SIG-M5 (cell line): ENCODE results near the gene BPIFB1.

ENCODE experiments used
- DNase-seq: peaks from one replicate; lab custom pipeline; 2025; lab: John Stamatoyannopoulos, UW

The BPIFB1 gene

GRCh38 chr20:33282991-33283555 lies at the start of gene BPIFB1:
TSS of gene BPIFB1 (plus strand) at chr20:33283214. CDS start at chr20:33286074, 2,860 bp downstream.
- DNase-seq = no peak

- no peak for DNase-seq
These were observed 49.0 kb upstream of the BPIFB1 start for GRCh38 chr20:33234050-33234449.

GRCh38 chr20:33235696-33236095 lies 47.3 kb upstream of the BPIFB1 start, which contains the start of gene BPIFA1:
TSS of gene BPIFA1 (plus strand) at chr20:33235996. CDS start at chr20:33237712, 1,716 bp downstream.
- no peak for DNase-seq

GRCh38 chr20:33236351-33236750 lies 46.7 kb upstream of the BPIFB1 start:
- no peak for DNase-seq

- no peak for DNase-seq
These were observed 45.0 kb upstream of the BPIFB1 start for GRCh38 chr20:33237989-33238388.

GRCh38 chr20:33239418-33239817 lies 43.6 kb upstream of the BPIFB1 start:
- DNase-seq = no peak

GRCh38 chr20:33239979-33240736 lies 42.9 kb upstream of the BPIFB1 start:
- no peak for DNase-seq

- no peak for DNase-seq
These were observed 42.1 kb upstream of the BPIFB1 start for GRCh38 chr20:33240923-33241322.

GRCh38 chr20:33242319-33243100 lies 40.5 kb upstream of the BPIFB1 start:
- no peak for DNase-seq

GRCh38 chr20:33246077-33246476 lies 36.9 kb upstream of the BPIFB1 start:
- no peak for DNase-seq

- no peak for DNase-seq
These were observed 33.6 kb upstream of the BPIFB1 start for GRCh38 chr20:33249456-33249855.

GRCh38 chr20:33250666-33251065 lies 32.3 kb upstream of the BPIFB1 start:
- no peak for DNase-seq

- DNase-seq = no peak
These were observed 31.5 kb upstream of the BPIFB1 start for GRCh38 chr20:33251496-33251895.

- no peak for DNase-seq
These were observed 30.6 kb upstream of the BPIFB1 start for GRCh38 chr20:33252460-33252859.

- no peak for DNase-seq
These were observed 28.0 kb upstream of the BPIFB1 start for GRCh38 chr20:33255005-33255404.

- DNase-seq = no peak
These were observed 25.8 kb upstream of the BPIFB1 start for GRCh38 chr20:33257237-33257636.

- no peak for DNase-seq
These were observed 23.6 kb upstream of the BPIFB1 start for GRCh38 chr20:33259371-33259770.

- no peak for DNase-seq
These were observed 21.5 kb upstream of the BPIFB1 start for GRCh38 chr20:33261465-33261864.

GRCh38 chr20:33262658-33263065 lies 20.4 kb upstream of the BPIFB1 start:
- no peak for DNase-seq

GRCh38 chr20:33263784-33264183 lies 19.2 kb upstream of the BPIFB1 start:
- DNase-seq = no peak

GRCh38 chr20:33267701-33268100 lies 15.3 kb upstream of the BPIFB1 start:
- DNase-seq = no peak

GRCh38 chr20:33272155-33272873 lies 10.7 kb upstream of the BPIFB1 start:
- no peak for DNase-seq
